ENCODE results near the gene FUT9. TPM values are rescaled to one million over a fixed set of nuclear protein-coding genes. Genes with fewer than 3 reads are reported as not detected.
A peak's percentile ranks its signal among the peaks of the same experiment; 100 is the strongest.

Gene FUT9
- total RNA-seq, 6 experiments from 2014 or later: not detected

DNA sequence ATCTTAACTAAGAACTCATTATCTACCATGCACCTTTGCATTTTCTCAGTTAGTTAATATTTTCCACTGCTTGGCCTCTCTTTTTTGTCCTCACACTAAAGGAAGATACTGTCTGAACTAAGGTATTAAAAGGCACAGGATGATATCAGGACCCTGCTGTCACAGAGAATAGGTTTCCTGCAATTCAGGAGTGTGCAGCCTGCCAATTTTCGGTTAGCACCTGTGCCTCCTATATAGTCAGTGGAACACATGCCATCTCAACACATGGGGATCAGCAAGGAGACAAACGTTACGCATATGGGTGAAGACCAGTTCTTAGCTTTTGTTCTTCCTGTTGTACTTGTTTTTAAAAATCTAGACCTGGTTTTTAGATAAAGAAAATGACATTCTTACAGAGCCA is 71.0 kb downstream of the FUT9 start:
- no peaks in the 10 kb centered on the region for H3K27me3 ChIP-seq
- H3K27ac ChIP-seq: no peak overlapping the region
- DNase-seq: no peak
- ATAC-seq: no peak
- no peak overlapping the region for H3K4me3 ChIP-seq
- H3K9me3 ChIP-seq: no peaks in the 10 kb centered on the region
- H3K4me1 ChIP-seq: no peaks in the 10 kb centered on the region
- 41% methylated on average over 3 of the region's 3 CpGs for WGBS (ENCODE audit: insufficient coverage, low coverage, low lambda C conversion rate, missing lambda C conversion rate)
- H3K36me3 ChIP-seq: no peaks in the 10 kb centered on the region
- TF ChIP-seq, protein P1, sequence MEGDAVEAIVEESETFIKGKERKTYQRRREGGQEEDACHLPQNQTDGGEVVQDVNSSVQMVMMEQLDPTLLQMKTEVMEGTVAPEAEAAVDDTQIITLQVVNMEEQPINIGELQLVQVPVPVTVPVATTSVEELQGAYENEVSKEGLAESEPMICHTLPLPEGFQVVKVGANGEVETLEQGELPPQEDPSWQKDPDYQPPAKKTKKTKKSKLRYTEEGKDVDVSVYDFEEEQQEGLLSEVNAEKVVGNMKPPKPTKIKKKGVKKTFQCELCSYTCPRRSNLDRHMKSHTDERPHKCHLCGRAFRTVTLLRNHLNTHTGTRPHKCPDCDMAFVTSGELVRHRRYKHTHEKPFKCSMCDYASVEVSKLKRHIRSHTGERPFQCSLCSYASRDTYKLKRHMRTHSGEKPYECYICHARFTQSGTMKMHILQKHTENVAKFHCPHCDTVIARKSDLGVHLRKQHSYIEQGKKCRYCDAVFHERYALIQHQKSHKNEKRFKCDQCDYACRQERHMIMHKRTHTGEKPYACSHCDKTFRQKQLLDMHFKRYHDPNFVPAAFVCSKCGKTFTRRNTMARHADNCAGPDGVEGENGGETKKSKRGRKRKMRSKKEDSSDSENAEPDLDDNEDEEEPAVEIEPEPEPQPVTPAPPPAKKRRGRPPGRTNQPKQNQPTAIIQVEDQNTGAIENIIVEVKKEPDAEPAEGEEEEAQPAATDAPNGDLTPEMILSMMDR (IDR thresholded peaks at IDR 0.05): no peak
- TF ChIP-seq POLR2A (IDR thresholded peaks at IDR 0.05): no peak
- intact Hi-C loops (cut with DNase I): no loop called here

DNA sequence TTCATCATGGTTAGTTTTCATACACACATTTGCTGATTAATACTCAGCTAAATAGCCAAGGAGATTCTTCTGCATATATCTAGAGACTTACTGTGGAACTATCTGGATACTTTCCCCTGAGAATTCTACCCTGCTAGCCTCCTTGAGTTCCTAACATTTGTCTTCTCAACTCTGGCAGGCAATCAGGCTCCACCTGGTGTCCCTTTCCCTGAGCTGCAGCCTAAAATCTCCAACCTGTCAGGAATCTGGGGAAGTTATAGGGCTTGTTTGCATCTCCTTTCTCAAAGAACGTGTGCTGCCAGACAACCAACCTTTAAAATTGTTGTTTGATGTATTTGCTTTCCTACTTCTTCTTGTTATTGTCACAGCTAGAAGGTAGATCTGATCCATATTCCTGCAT is 73.4 kb downstream of the FUT9 start:
- intact Hi-C loops (cut with DNase I): no loop called here
- H3K4me3 ChIP-seq: no peak overlapping the region
- DNase-seq: no peak
- 15% methylated on average over 1 of the region's 1 CpG for WGBS (ENCODE audit: insufficient coverage, low coverage, low lambda C conversion rate, missing lambda C conversion rate)
- no peak for ATAC-seq
- H3K9me3 ChIP-seq: no peaks in the 10 kb centered on the region
- no peaks in the 10 kb centered on the region for H3K27me3 ChIP-seq
- no peaks in the 10 kb centered on the region for H3K36me3 ChIP-seq
- H3K27ac ChIP-seq: no peak overlapping the region
- no peaks in the 10 kb centered on the region for H3K4me1 ChIP-seq
- no peak for TF ChIP-seq POLR2A (IDR thresholded peaks at IDR 0.05)
- TF ChIP-seq, protein P1 (IDR thresholded peaks at IDR 0.05): peak in 1 of 4 donors; percentile 6

GRCh38 chr6:96094077-96094476 is 78.3 kb downstream of the FUT9 start:
- intact Hi-C loops (cut with DNase I): no loop called here
- H3K27me3 ChIP-seq: no peaks in the 10 kb centered on the region
- ATAC-seq: no peak

DNA sequence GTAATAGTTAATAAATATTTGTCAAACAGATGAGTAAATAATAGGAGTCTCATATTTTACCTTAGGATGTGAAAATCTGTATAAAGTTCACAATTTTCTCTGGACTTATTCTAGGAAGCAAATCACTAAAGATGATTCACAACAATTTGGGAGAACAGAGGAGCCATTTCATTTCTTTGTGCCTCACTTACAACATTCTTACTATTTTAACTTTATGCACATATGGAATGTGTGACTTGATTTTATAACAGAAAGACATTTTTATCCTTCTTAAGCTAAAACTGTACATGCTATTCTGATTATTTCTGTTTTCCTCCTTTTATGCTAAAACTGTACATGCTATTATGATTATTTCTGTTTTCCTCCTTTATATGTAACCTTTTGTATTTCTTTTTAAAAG is 83.3 kb downstream of the FUT9 start:
- no peak overlapping the region for H3K27ac ChIP-seq
- TF ChIP-seq, protein P1 (IDR thresholded peaks at IDR 0.05): no peak
- TF ChIP-seq POLR2A (IDR thresholded peaks at IDR 0.05): no peak
- DNase-seq: no peak
- ATAC-seq: no peak
- no peaks in the 10 kb centered on the region for H3K9me3 ChIP-seq
- no peaks in the 10 kb centered on the region for H3K36me3 ChIP-seq
- no peak overlapping the region for H3K4me3 ChIP-seq
- H3K27me3 ChIP-seq: no peaks in the 10 kb centered on the region
- H3K4me1 ChIP-seq: no peaks in the 10 kb centered on the region
- intact Hi-C loops (cut with DNase I): no loop called here

More at GRCh38 chr6:96094077-96094476, 78.3 kb downstream of the FUT9 start:
- DNase-seq: no peak
- 67% methylated on average over 1 of the region's 1 CpG for WGBS (ENCODE audit: insufficient coverage, low coverage, low lambda C conversion rate, missing lambda C conversion rate)
- H3K4me3 ChIP-seq: no peak overlapping the region
- no peaks in the 10 kb centered on the region for H3K36me3 ChIP-seq
- no peak overlapping the region for H3K27ac ChIP-seq
- TF ChIP-seq POLR2A (IDR thresholded peaks at IDR 0.05): no peak
- TF ChIP-seq, protein P1 (IDR thresholded peaks at IDR 0.05): no peak
- no peaks in the 10 kb centered on the region for H3K9me3 ChIP-seq
- no peaks in the 10 kb centered on the region for H3K4me1 ChIP-seq

DNA sequence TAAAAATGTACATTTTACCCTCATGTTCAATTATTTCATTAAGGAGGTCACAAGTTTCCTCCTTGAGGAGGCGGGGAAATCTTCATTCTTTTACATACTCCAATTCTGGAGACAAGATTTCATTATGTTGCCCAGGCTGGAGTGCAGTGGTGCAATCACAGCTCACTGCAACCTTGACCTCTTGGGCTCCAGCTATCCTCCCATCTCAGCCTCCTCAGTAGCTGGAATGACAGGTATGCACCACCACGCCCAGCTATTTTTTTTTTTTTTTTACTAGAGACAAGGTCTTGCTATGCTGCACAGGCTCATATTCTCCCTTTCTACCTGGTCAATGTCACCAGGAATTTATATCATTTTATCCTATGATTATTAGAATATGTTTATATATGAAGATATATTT is 85.8 kb downstream of the FUT9 start:
- no peaks in the 10 kb centered on the region for H3K36me3 ChIP-seq
- no peak for DNase-seq
- H3K27ac ChIP-seq: no peak overlapping the region
- intact Hi-C loops (cut with DNase I): no loop called here
- no peaks in the 10 kb centered on the region for H3K27me3 ChIP-seq
- ATAC-seq: no peak
- WGBS (ENCODE audit: insufficient coverage, low coverage, low lambda C conversion rate, missing lambda C conversion rate): 43% methylated on average over 2 of the region's 2 CpGs
- TF ChIP-seq POLR2A (IDR thresholded peaks at IDR 0.05): no peak
- TF ChIP-seq, protein P1 (IDR thresholded peaks at IDR 0.05): no peak
- H3K9me3 ChIP-seq: no peaks in the 10 kb centered on the region
- H3K4me1 ChIP-seq: no peaks in the 10 kb centered on the region
- no peak overlapping the region for H3K4me3 ChIP-seq
